Vagina (tissue), 2 donors: ENCODE measurements around the gene LRRC4C. TPM values are rescaled to one million over a fixed set of nuclear protein-coding genes. Genes with fewer than 3 reads are reported as not detected.

ENCODE experiments used
- DNase-seq, 2 donors: peaks; one replicate each; pipeline ENCODE4 v3.0.0-alpha.2; 2017; ENCODE audit errors: extremely low spot score in 2 of 2
- H3K27ac ChIP-seq: fragments of 200-600 bp; sonication (generic); one replicate; pipeline ENCODE4 v1.5.1; 2019
- H3K27me3 ChIP-seq: fragments of 200-600 bp; sonication (generic); one replicate; pipeline ENCODE4 v1.5.1; 2019
- H3K36me3 ChIP-seq, 2 donors: fragments of 200-600 bp; sonication (generic); one replicate each; pipeline ENCODE4 v1.5.1; 2017 to 2019
- H3K4me1 ChIP-seq: fragments of 200-600 bp; sonication (generic); one replicate; pipeline ENCODE4 v1.5.1; 2019
- H3K4me3 ChIP-seq, 2 donors: fragments of 200-600 bp; sonication (generic); 1 replicate in 1 of 2; 2 replicates in 1 of 2; pipeline ENCODE4 v1.5.1; 2016 to 2019
- H3K9me3 ChIP-seq: fragments of 200-600 bp; sonication (generic); one replicate; pipeline ENCODE4 v1.5.1; 2019
- POLR2A ChIP-seq, 2 donors: fragments of 450-650 bp; IDR thresholded peaks; one replicate each; pipeline ENCODE4 v1.6.1; 2017; ENCODE audit warnings: antibody characterized with exemption in 2 of 2, mild to moderate bottlenecking in 2 of 2, moderate library complexity in 2 of 2
- POLR2AphosphoS5 ChIP-seq, 2 donors: sonication (generic); formaldehyde crosslinking; IDR thresholded peaks; one replicate each; pipeline ENCODE4 v1.9.0; 2017; ENCODE audit warnings: antibody characterized with exemption in 2 of 2, mild to moderate bottlenecking in 2 of 2, low read depth in 1 of 2; ENCODE audit not compliant: insufficient read depth in 1 of 2
- intact Hi-C: fragments of 100-400 bp; cut with DNase I; formaldehyde crosslinking; loops from one replicate; pipeline ENCODE4 v1.15.1; 2023
- total RNA-seq: library from RNA; depleted of rRNA; stranded (reverse); fragments of >200 nt; gene quantifications from one replicate; pipeline ENCODE4 v1.2.3, GENCODE V29; 2016
- TF ChIP-seq, protein P1 (sequence below), 3 experiments: fragments of 450-650 bp in 2 of 3; fragments of 200-600 bp in 1 of 3; sonication (generic) in 1 of 3; IDR thresholded peaks; one replicate each; pipeline ENCODE4 v1.5.1; 2017 to 2019; ENCODE audit warnings: antibody characterized with exemption in 3 of 3, mild to moderate bottlenecking in 2 of 3, moderate library complexity in 2 of 3

LRRC4C gene
- total RNA-seq, 1 donor from 2014 or later: 5.6 TPM

DNA sequence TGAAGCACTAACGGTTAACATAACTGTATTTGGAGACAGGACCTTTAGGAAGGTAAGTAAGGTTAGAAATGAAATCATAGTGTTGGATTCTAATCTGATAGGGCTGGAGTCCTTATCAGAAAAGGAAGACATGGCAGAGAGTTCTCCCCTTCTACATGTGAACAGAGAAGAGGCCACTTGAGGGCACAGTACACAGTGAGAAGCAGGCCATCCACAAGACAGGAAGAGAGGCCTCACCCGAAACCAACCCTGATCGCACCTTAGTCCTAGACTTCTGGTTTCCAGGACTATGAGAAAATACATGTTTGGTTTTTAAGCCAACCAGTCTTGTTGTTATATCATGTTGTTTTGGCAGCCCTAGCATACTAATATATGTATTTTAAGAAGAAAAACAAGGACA is 170.0 kb downstream of the LRRC4C start:
- intact Hi-C loops: no loop called here
- Histone ChIP-seq H3K9me3 (no peaks in the 10 kb centered on the region), H3K27ac (no peak overlapping the region), H3K36me3 (no peaks in the 10 kb centered on the region), H3K4me1 (no peaks in the 10 kb centered on the region), H3K4me3 (no peak overlapping the region), H3K27me3 (no peaks in the 10 kb centered on the region)
- DNase-seq: no peak
- TF ChIP-seq POLR2AphosphoS5 (IDR thresholded peaks at IDR 0.05; ENCODE audit: insufficient read depth in 1 of 2, low read depth in 1 of 2) (no peak), POLR2A (IDR thresholded peaks at IDR 0.05) (no peak)
- TF ChIP-seq, protein P1, sequence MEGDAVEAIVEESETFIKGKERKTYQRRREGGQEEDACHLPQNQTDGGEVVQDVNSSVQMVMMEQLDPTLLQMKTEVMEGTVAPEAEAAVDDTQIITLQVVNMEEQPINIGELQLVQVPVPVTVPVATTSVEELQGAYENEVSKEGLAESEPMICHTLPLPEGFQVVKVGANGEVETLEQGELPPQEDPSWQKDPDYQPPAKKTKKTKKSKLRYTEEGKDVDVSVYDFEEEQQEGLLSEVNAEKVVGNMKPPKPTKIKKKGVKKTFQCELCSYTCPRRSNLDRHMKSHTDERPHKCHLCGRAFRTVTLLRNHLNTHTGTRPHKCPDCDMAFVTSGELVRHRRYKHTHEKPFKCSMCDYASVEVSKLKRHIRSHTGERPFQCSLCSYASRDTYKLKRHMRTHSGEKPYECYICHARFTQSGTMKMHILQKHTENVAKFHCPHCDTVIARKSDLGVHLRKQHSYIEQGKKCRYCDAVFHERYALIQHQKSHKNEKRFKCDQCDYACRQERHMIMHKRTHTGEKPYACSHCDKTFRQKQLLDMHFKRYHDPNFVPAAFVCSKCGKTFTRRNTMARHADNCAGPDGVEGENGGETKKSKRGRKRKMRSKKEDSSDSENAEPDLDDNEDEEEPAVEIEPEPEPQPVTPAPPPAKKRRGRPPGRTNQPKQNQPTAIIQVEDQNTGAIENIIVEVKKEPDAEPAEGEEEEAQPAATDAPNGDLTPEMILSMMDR (IDR thresholded peaks at IDR 0.05): no peak

DNA sequence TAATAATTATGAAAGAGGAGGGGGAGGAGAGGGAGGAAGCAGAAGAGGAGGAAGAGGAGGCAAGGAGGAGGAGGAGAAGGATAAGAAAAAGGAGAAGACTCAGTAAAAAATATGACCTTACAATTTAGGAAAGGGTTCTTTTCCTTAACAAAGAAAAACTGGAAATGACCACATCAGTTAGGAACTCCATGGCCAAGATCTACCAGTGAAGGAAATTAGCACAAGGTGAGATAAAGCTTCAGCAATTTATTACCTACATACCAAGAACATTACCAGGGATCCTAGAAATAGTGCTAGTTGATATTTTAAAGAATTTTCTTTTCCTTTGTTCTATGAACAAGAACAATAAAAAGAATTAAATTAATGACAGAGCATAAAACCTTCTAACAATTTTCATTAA is 172.7 kb downstream of the LRRC4C start:
- Histone ChIP-seq H3K9me3 (no peaks in the 10 kb centered on the region), H3K4me3 (no peak overlapping the region), H3K36me3 (no peaks in the 10 kb centered on the region), H3K27me3 (no peaks in the 10 kb centered on the region), H3K4me1 (no peaks in the 10 kb centered on the region), H3K27ac (no peak overlapping the region)
- no peak for DNase-seq
- intact Hi-C loops: no loop called here
- TF ChIP-seq, protein P1 (IDR thresholded peaks at IDR 0.05): no peak
- TF ChIP-seq POLR2AphosphoS5 (IDR thresholded peaks at IDR 0.05; ENCODE audit: insufficient read depth in 1 of 2, low read depth in 1 of 2) (no peak), POLR2A (IDR thresholded peaks at IDR 0.05) (no peak)

DNA sequence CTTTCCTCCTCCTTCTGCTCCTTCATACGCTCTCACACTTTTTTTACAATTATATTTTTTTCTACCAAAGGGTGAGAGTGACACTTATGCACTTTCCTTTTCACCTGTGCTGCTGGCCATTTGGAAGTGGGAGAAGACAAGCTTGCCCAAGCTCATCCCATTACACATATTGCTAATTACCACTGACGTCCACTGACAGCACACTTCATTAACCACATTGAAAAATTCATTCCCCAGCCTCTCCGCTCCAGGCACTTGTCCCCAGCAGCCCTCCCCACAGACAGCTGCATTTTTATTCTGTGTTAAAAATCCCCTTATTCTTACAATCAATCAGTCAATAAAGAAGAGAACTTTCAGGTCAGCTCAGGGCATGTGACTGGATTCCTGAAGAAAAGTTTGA is 175.1 kb downstream of the LRRC4C start:
- intact Hi-C loops: no loop called here
- H3K36me3 ChIP-seq: no peaks in the 10 kb centered on the region
- DNase-seq: no peak

DNA sequence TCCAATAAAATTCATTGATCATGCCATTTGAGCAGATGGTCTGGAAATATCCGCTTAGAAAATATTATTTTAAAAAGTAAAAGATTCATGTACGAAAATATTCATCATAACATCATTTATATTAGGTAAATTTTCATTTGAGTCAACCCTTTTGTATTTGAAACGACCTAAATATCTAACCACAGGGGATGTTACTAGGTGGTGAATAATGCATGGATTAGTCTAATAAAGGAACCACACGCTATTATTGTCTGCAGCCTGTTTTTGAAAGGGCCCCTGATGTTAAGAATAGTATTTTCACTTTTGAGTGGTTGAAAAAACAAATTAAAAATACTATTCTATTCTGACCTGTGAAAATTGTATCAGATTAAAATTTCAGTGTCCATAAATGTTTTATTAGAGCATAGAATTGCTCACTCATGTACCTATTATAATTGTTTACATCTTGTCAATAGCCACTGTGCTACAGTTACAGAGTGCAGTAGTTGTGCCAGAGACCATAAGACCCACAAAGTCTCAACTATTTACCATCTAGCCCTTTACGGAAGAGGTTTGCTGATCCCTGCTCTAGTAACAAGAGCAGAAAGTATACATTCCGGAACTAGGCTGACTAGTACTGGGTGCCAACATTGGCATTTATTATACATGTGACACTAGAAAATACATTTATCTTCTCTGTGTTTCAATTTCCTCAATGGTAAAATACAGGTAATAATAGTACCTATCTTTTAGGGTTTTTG is 176.1 kb downstream of the LRRC4C start:
- Histone ChIP-seq H3K9me3 (no peaks in the 10 kb centered on the region), H3K4me3 (no peak overlapping the region), H3K27ac (no peak overlapping the region), H3K4me1 (no peaks in the 10 kb centered on the region), H3K27me3 (no peaks in the 10 kb centered on the region), H3K36me3 (no peaks in the 10 kb centered on the region)
- intact Hi-C loops: no loop called here
- no peak for DNase-seq
- TF ChIP-seq POLR2A (IDR thresholded peaks at IDR 0.05) (no peak), POLR2AphosphoS5 (IDR thresholded peaks at IDR 0.05; ENCODE audit: insufficient read depth in 1 of 2, low read depth in 1 of 2) (no peak)
- TF ChIP-seq, protein P1 (IDR thresholded peaks at IDR 0.05): no peak

More for the DNA sequence above, 175.1 kb downstream of the LRRC4C start:
- H3K4me1 ChIP-seq: no peaks in the 10 kb centered on the region
- H3K9me3 ChIP-seq: no peaks in the 10 kb centered on the region
- H3K27ac ChIP-seq: no peak overlapping the region
- H3K27me3 ChIP-seq: no peaks in the 10 kb centered on the region
- no peak overlapping the region for H3K4me3 ChIP-seq
- TF ChIP-seq POLR2A (IDR thresholded peaks at IDR 0.05): no peak
- TF ChIP-seq, protein P1 (IDR thresholded peaks at IDR 0.05): no peak
- no peak for TF ChIP-seq POLR2AphosphoS5 (IDR thresholded peaks at IDR 0.05; ENCODE audit: insufficient read depth in 1 of 2, low read depth in 1 of 2)

DNA sequence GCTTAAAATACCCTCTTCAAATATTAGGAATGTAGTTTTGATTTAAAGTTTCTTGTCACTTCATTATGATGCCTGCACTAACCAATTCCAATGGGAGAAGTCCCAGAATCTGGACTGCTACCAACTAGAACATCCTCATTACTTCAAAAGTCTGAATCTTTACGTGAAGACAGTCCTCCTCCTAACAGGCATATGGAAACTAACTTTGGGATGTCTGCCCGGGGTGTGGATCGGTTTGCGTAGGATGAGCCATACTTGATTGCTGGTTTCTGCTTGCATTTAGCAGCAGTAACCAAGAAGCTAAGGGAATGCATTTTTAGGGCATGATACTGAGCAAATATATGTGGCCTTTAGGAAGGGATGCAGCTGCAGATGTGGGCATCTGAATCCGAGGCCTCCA is 177.1 kb downstream of the LRRC4C start:
- no peak overlapping the region for H3K27ac ChIP-seq
- H3K9me3 ChIP-seq: no peaks in the 10 kb centered on the region
- H3K4me1 ChIP-seq: no peaks in the 10 kb centered on the region
- DNase-seq: no peak
- TF ChIP-seq POLR2A (IDR thresholded peaks at IDR 0.05): no peak
- TF ChIP-seq, protein P1 (IDR thresholded peaks at IDR 0.05): no peak
- no peak for TF ChIP-seq POLR2AphosphoS5 (IDR thresholded peaks at IDR 0.05; ENCODE audit: insufficient read depth in 1 of 2, low read depth in 1 of 2)
- no peaks in the 10 kb centered on the region for H3K27me3 ChIP-seq
- intact Hi-C loops: no loop called here
- no peaks in the 10 kb centered on the region for H3K36me3 ChIP-seq
- H3K4me3 ChIP-seq: no peak overlapping the region
